GM18868 (cell line): Measurements from ENCODE around the gene PCDHGB4.
A peak's percentile ranks its signal among the peaks of the same experiment; 100 is the strongest.
"Not testable (repeated sequence)": the region's sequence is repeated elsewhere in the genome, so short reads cannot be mapped to it uniquely, and the experiment has no call there.

Source experiments
- ATAC-seq: cut with Tn5 transposase; IDR thresholded peaks from one replicate; pipeline ENCODE4 v1.9.1; 2021; ENCODE audit warnings: mild to moderate bottlenecking, moderate library complexity; ENCODE audit not compliant: unreplicated experiment

The PCDHGB4 gene

DNA sequence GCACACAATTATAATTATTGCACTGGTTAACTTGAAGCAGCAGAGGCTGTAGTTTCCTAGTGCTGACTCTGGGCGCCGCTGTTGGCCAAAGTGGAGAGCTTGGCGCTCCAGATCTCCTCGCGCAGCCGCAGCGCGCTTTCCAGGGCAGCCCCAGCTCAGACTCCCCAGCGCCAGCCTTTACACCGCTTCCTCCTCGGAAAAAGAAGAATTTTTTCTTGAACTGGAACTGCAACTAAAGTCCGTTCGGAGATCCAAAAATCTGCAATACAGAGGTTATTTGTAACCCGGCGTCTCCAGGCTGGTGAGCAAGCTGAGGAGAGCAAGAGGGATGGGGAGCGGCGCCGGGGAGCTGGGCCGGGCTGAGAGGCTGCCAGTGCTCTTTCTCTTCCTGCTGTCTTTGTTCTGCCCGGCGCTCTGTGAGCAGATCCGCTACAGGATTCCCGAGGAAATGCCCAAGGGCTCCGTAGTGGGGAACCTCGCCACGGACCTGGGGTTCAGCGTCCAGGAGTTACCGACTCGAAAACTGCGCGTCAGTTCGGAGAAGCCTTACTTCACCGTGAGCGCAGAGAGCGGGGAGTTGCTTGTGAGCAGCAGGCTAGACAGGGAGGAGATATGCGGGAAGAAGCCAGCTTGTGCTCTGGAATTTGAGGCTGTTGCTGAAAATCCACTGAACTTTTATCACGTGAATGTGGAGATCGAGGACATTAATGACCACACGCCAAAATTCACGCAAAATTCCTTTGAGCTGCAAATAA, at the start of gene PCDHGB4:
TSS of gene PCDHGB4 (plus strand) at position 142 of the 755 bp plus-strand sequence. CDS start at position 329, 187 bp downstream.
- ATAC-seq, result peak; percentile 89

GRCh38 chr5:141338538-141339306, 48.8 kb upstream of the PCDHGB4 start, which contains the start of gene PCDHGA2:
PCDHGA2 (plus strand) TSS chr5:141338760.
- peak; percentile 94 for ATAC-seq

GRCh38 chr5:141340781-141341354, 46.6 kb upstream of the PCDHGB4 start:
- not testable (repeated sequence) for ATAC-seq

GRCh38 chr5:141342773-141343172, 44.7 kb upstream of the PCDHGB4 start:
- ATAC-seq, result no peak

GRCh38 chr5:141343242-141343952, 44.1 kb upstream of the PCDHGB4 start, which contains the start of gene PCDHGA3:
PCDHGA3 (plus strand) TSS chr5:141343829; CDS start chr5:141344034, 205 bp downstream.
- peak; percentile 79 for ATAC-seq

- ATAC-seq, result peak; percentile 67
Observed at GRCh38 chr5:141343953-141344463, 43.5 kb upstream of the PCDHGB4 start.

GRCh38 chr5:141345327-141345726, 42.2 kb upstream of the PCDHGB4 start:
- ATAC-seq, result no peak

- not testable (repeated sequence) for ATAC-seq
Observed at GRCh38 chr5:141346017-141346416, 41.5 kb upstream of the PCDHGB4 start.

DNA sequence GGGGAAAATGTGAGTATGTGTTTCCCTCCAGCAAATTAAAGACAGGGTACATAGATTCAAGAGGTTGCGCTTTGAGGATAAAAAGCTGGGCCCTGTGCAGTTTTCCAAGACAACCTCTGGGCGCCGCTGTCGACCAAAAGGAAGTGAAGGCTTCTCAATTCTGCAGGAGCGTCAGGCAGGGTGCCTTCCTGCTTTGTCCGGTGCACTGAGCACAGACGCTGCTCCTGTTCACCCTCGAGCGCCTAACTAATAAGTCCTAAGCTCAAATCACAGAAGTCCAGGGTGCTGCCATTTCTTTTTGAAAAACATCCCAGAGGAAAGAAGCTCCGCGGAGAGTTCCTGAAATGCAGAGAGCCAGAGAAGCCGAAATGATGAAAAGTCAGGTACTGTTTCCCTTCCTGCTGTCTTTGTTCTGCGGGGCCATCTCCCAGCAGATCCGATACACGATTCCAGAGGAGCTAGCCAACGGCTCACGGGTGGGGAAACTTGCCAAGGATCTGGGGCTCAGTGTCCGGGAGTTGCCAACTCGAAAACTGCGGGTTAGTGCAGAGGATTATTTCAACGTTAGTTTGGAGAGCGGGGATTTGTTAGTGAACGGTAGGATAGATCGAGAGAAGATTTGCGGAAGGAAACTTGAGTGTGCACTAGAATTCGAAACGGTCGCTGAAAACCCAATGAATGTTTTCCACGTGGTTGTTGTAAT, 37.4 kb upstream of the PCDHGB4 start, which contains the start of gene PCDHGB1:
TSS of gene PCDHGB1 (plus strand) at position 183 of the 703 bp plus-strand sequence. CDS start at position 345, 162 bp downstream.
- peak; percentile 84 for ATAC-seq

DNA sequence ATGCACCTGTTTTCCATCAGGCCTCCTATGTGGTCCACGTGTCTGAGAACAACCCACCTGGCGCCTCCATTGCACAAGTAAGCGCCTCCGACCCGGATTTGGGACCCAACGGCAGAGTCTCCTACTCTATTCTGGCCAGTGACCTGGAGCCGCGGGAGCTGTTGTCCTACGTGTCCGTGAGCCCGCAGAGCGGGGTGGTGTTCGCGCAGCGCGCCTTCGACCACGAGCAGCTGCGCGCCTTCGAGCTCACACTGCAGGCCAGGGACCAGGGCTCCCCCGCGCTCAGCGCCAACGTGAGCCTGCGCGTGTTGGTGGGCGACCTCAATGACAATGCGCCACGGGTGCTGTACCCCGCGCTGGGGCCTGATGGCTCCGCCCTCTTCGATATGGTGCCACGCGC, 35.9 kb upstream of the PCDHGB4 start:
- no peak for ATAC-seq

GRCh38 chr5:141354900-141355469, 32.5 kb upstream of the PCDHGB4 start, which contains the start of gene PCDHGA4:
PCDHGA4 (plus strand) TSS chr5:141355021; CDS start chr5:141355108, 87 bp downstream.
- ATAC-seq, result peak; percentile 37

- no peak for ATAC-seq
Observed at GRCh38 chr5:141355641-141356040, 31.9 kb upstream of the PCDHGB4 start.

DNA sequence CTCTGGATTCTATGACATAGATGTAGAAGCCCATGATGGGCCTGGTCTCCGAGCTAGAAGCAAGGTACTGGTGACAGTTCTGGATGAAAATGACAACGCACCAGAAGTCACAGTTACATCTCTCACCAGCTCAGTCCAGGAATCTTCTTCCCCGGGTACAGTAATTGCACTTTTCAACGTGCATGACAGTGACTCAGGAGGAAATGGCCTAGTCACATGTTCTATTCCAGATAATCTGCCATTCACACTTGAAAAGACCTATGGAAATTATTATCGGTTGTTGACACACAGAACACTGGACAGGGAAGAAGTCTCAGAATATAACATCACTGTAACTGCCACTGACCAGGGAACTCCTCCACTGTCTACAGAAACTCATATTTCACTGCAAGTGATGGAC, 31.4 kb upstream of the PCDHGB4 start:
- no peak for ATAC-seq

DNA sequence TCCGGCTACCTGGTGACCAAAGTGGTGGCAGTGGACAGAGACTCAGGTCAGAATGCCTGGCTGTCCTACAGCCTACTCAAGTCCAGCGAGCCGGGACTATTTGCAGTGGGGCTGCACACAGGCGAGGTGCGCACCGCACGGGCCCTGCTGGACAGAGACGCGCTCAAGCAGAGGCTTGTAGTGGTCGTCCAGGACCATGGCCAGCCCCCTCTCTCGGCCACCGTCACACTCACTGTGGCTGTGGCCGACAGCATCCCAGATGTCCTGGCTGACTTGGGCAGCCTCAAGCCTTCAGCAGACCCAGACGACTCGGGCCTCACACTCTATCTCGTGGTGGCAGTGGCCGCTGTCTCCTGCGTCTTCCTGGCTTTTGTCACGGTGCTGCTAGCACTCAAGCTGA, 30.5 kb upstream of the PCDHGB4 start:
- no peak for ATAC-seq

DNA sequence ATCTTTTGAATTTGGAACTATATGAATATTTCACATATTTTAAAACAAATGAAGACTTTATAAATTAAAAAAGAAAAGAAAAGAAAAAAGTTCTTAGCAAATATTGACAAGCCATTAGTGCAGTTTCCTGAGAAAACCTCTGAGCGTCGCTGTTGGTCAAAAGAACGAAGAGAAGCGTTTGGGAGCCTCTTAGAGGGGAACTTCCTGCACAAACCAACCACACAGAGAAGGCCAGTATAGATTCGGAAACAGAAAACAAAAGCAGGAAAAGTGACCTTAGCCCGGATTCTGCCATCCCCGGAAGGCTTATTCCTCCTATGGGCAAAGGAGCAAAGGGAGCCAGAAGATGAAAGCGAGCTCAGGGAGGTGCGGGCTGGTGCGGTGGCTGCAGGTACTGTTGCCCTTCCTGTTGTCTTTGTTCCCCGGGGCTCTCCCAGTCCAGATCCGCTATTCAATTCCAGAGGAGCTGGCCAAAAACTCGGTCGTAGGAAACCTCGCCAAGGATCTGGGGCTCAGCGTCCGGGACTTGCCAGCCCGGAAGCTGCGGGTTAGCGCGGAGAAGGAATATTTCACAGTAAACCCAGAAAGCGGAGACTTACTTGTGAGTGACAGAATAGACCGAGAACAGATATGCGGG, 27.6 kb upstream of the PCDHGB4 start, which contains the start of gene PCDHGB2:
TSS of gene PCDHGB2 (plus strand) at position 205 of the 637 bp plus-strand sequence. CDS start at position 347, 142 bp downstream.
- ATAC-seq, result peak; percentile 79

DNA sequence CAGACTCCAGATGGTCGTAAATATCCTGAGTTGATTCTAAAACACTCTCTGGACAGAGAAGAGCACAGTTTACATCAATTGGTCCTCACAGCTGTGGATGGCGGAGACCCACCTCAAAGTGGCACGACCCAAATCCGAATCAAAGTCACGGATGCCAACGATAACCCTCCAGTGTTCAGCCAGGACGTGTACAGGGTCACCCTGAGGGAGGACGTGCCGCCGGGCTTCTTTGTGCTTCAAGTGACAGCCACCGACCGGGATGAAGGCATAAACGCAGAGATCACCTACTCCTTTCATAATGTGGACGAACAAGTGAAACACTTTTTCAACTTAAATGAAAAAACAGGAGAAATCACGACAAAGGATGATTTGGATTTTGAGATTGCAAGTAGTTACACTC, 26.8 kb upstream of the PCDHGB4 start:
- no peak for ATAC-seq

DNA sequence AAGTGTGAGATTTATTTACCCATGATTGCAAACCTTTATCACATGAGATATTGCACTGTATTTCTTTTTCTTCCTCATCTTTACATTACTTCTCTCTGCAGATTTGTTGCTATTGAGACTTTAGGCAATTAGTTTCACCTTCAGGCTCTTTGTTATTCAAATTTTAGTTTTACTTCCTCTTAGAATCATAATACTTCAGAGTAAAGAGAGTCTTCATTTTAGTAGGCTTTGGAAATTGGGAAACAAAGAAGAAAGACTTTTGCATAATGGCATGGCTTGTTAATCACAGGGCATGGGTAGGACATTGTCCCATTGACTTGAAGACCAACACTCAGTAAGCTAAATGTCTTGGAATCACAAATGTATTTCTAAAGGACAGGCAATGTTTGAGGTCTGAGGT, 24.8 kb upstream of the PCDHGB4 start:
- no peak for ATAC-seq

GRCh38 chr5:141363952-141364660, 23.4 kb upstream of the PCDHGB4 start, which contains the start of gene PCDHGA5:
PCDHGA5 (plus strand) TSS chr5:141364162; CDS start chr5:141364331, 169 bp downstream.
- ATAC-seq, result no peak
